NB4 (cell line): Measurements from ENCODE around the gene METTL24.

Experiments
- POLR2A ChIP-seq: IDR thresholded peaks from 2 replicates; pipeline ENCODE4 v1.6.1; 2011; ENCODE audit warnings: mild to moderate bottlenecking; ENCODE audit not compliant: insufficient read length; ENCODE audit errors: extremely low read depth
- TF ChIP-seq, protein P1 (sequence below): IDR thresholded peaks from 2 replicates; pipeline ENCODE4 v1.6.1; 2011; ENCODE audit warnings: low read depth, low read length

DNA sequence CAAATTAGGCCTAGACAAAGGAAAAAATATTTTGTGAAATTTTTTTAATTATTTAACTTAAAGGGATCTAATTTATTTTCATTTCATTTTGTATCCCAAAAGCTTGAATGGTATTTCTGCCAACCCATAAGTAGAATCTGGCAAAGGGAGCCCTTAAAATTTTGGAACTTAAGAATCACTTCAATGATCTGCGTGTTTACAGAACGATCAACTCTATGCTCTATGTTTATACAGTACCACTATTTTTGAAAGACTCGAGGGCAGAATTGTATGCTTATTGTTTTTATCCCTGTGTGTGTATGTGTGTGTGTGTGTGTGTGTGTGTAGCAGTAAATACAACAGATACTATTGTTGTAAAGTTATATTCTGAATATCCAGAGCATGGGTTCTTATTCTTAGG is 39.2 kb downstream of the METTL24 start:
- TF ChIP-seq, protein P1, sequence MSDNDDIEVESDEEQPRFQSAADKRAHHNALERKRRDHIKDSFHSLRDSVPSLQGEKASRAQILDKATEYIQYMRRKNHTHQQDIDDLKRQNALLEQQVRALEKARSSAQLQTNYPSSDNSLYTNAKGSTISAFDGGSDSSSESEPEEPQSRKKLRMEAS = no peak
- TF ChIP-seq POLR2A = no peak
